CD14-positive monocyte (primary cell): ENCODE results near the gene VPS16. TPM values are rescaled to one million over a fixed set of nuclear protein-coding genes. Genes with fewer than 3 reads are reported as not detected.

Experiments
- DNase-seq, 3 donors: peaks; one replicate each; pipeline ENCODE4 v3.0.0-alpha.2; 2011 to 2022
- H2AFZ ChIP-seq: 2 replicates; pipeline ENCODE4 v1.6.0; 2012; ENCODE audit warnings: mild to moderate bottlenecking, low read depth, low read length, inconsistent platforms; ENCODE audit not compliant: insufficient read depth, poor library complexity, severe bottlenecking
- H3K27ac ChIP-seq, 2 donors: 1 replicate in 1 of 2; 2 replicates in 1 of 2; pipeline ENCODE4 v1.5.1; 2012 to 2013; ENCODE audit warnings: low read length in 2 of 2, control low read depth in 1 of 2, inconsistent platforms in 1 of 2, low read depth in 1 of 2, mild to moderate bottlenecking in 1 of 2
- H3K27me3 ChIP-seq, 2 donors: one replicate each; pipeline versions ENCODE4 v1.6.0 to v1.6.1; 2011 to 2013; ENCODE audit warnings: low read length in 2 of 2; ENCODE audit not compliant: control insufficient read depth in 2 of 2, insufficient read depth in 2 of 2
- H3K36me3 ChIP-seq, 2 donors: replicated peaks in 1 of 2; 1 replicate in 1 of 2; 2 replicates in 1 of 2; pipeline versions ENCODE4 v1.5.1 to v1.6.1; 2012 to 2013; ENCODE audit warnings: low read length in 2 of 2, control low read depth in 1 of 2, inconsistent platforms in 1 of 2, mild to moderate bottlenecking in 1 of 2; ENCODE audit not compliant: insufficient read depth in 2 of 2, control insufficient read depth in 1 of 2
- H3K4me1 ChIP-seq, 2 donors: 1 replicate in 1 of 2; 2 replicates in 1 of 2; pipeline versions ENCODE4 v1.5.1 to v1.6.1; 2012 to 2013; ENCODE audit warnings: low read length in 2 of 2, control low read depth in 1 of 2, inconsistent platforms in 1 of 2, mild to moderate bottlenecking in 1 of 2, moderate library complexity in 1 of 2; ENCODE audit not compliant: insufficient read depth in 2 of 2, control insufficient read depth in 1 of 2
- H3K4me2 ChIP-seq: replicated peaks from 2 replicates; pipeline ENCODE3; 2012; ENCODE audit warnings: low read length, moderate library complexity, mild to moderate bottlenecking; ENCODE audit not compliant: poor library complexity, severe bottlenecking; ENCODE audit errors: extremely low read depth
- H3K4me3 ChIP-seq, 3 experiments: fragments of 200-600 bp in 1 of 3; sonication (generic) in 1 of 3; replicated peaks in 1 of 3; 1 replicate in 2 of 3; 2 replicates in 1 of 3; pipeline ENCODE4 v1.5.1; 2011 to 2013; ENCODE audit warnings: low read length in 3 of 3, mild to moderate bottlenecking in 3 of 3, control low read depth in 2 of 3, low read depth in 2 of 3, inconsistent platforms in 1 of 3, moderate library complexity in 1 of 3
- H3K79me2 ChIP-seq: 2 replicates; pipeline ENCODE4 v1.6.0; 2012; ENCODE audit warnings: mild to moderate bottlenecking, control low read depth, inconsistent platforms, low read length, moderate library complexity; ENCODE audit not compliant: insufficient read depth
- H3K9ac ChIP-seq: 2 replicates; pipeline ENCODE4 v1.6.0; 2017; ENCODE audit warnings: low read length, mild to moderate bottlenecking; ENCODE audit not compliant: insufficient read depth, poor library complexity, severe bottlenecking
- H3K9me3 ChIP-seq, 2 donors: replicated peaks in 1 of 2; 1 replicate in 1 of 2; 2 replicates in 1 of 2; pipeline versions ENCODE4 v1.5.1 to v1.6.1; 2012 to 2013; ENCODE audit warnings: low read length in 2 of 2, control low read depth in 1 of 2; ENCODE audit not compliant: control insufficient read depth in 1 of 2, insufficient read depth in 1 of 2
- H4K20me1 ChIP-seq: 2 replicates; pipeline ENCODE4 v1.6.0; 2012; ENCODE audit warnings: mild to moderate bottlenecking, low read length, control low read depth, moderate library complexity; ENCODE audit not compliant: insufficient read depth
- H3K27ac Mint-ChIP-seq, 7 donors: one replicate each; pipeline ENCODE4 v1.8.0; 2020; ENCODE audit warnings: mild to moderate bottlenecking in 7 of 7, mixed read lengths in 7 of 7, moderate library complexity in 6 of 7, inconsistent platforms in 2 of 7
- H3K27me3 Mint-ChIP-seq, 3 donors: one replicate each; pipeline ENCODE4 v1.8.0; 2021 to 2022; ENCODE audit warnings: low read depth in 3 of 3, mild to moderate bottlenecking in 3 of 3, mixed read lengths in 3 of 3, moderate library complexity in 3 of 3, inconsistent platforms in 1 of 3
- H3K36me3 Mint-ChIP-seq, 2 donors: one replicate each; pipeline ENCODE4 v1.8.0; 2020; ENCODE audit warnings: mixed read lengths in 2 of 2, inconsistent platforms in 1 of 2, mild to moderate bottlenecking in 1 of 2
- H3K4me1 Mint-ChIP-seq: one replicate; pipeline ENCODE4 v1.8.0; 2020; ENCODE audit warnings: mild to moderate bottlenecking, mixed read lengths
- H3K4me3 Mint-ChIP-seq, 2 donors: one replicate each; pipeline ENCODE4 v1.8.0; 2020; ENCODE audit warnings: mild to moderate bottlenecking in 2 of 2, mixed read lengths in 2 of 2, moderate library complexity in 1 of 2
- H3K9me3 Mint-ChIP-seq, 7 donors: one replicate each; pipeline ENCODE4 v1.8.0; 2020 to 2022; ENCODE audit warnings: mixed read lengths in 7 of 7, mild to moderate bottlenecking in 6 of 7, moderate library complexity in 6 of 7, inconsistent platforms in 2 of 7
- WGBS: methylation state at CpG from one replicate; pipeline ENCODE4 v1.1.5; 2013; ENCODE audit warnings: missing lambda C conversion rate; ENCODE audit not compliant: insufficient coverage; 5-methylcytosine and 5-hydroxymethylcytosine counted together
- intact Hi-C, 2 donors: fragments of 100-400 bp; cut with micrococcal nuclease; formaldehyde crosslinking; loops; one replicate each; pipeline versions ENCODE4 v1.15.0 to v1.15.1; 2023
- polyA plus RNA-seq, 3 donors: library from polyadenylated mRNA; depleted of rRNA in 1 of 3; unstranded in 2 of 3; stranded (reverse) in 1 of 3; fragments of 300-500 nt in 2 of 3; fragments of >200 nt in 1 of 3; fragmentation: Illumina TruSeq in 2 of 3; gene quantifications; 1 replicate in 2 of 3; 2 replicates in 1 of 3; pipeline ENCODE4 v1.2.3, GENCODE V29; 2012 to 2021
- TF ChIP-seq, protein P1 (sequence below): fragments of 200-600 bp; IDR thresholded peaks from one replicate; pipeline ENCODE4 v1.8.0; 2022; ENCODE audit warnings: antibody characterized with exemption, mild to moderate bottlenecking

The VPS16 gene
- polyA plus RNA-seq, 3 donors: 33.3 to 87.0 (median 34.5) TPM

DNA sequence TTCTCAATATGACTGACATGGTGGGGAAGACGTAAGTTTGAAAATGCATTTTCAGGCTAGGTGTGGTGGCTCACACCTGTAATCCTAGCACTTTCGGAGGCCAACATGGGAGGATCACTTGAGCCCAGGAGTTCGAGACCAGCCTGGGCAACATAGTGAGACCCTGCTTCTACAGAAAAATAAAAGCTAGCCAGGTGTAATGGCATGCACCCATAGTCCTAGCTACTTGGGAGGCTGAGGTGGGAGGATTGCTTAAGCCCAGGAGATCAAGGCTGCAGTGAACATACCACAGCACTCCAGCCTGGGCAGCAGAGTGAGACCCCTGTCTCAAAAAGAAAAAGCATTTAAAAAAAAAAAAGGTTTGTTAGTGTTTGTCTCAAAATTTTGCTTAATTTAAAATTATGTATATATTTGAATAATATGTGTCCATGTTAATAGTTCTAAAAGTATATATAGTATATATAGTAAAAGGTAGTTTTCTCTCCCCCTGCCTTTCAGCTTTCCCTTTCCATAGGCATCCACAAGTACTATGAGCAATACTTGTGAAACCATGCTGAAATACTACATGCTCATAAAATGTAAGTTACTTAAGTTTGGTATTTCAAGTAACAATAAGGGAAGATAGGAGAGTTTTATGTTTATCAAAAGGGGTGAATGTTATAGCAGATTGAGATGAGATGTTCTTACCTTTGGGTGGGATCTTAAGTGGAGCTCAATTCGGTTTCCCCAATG, 47.8 kb downstream of the VPS16 start:
- Histone ChIP-seq H3K27ac (no peak overlapping the region), H3K4me2 (no peak overlapping the region), H3K27me3 (no peaks in the 10 kb centered on the region), H4K20me1 (peaks cover 95% of the 10 kb centered on the region), H3K36me3 (peaks cover 0 to 9% of the 10 kb centered on the region in 2 donors), H3K79me2 (peaks cover 98% of the 10 kb centered on the region), H2AFZ (no peak overlapping the region), H3K4me3 (no peak overlapping the region), H3K4me1 (peaks cover 0 to 9% of the 10 kb centered on the region in 2 donors), H3K9ac (no peak overlapping the region), H3K9me3 (no peaks in the 10 kb centered on the region)
- H3K27me3 Mint-ChIP-seq: peaks cover 0 to 2% (median 0%) of the 10 kb centered on the region in 3 donors
- H3K4me1 Mint-ChIP-seq: peaks cover 49% of the 10 kb centered on the region
- no peaks in the 10 kb centered on the region for H3K9me3 Mint-ChIP-seq
- TF ChIP-seq, protein P1, sequence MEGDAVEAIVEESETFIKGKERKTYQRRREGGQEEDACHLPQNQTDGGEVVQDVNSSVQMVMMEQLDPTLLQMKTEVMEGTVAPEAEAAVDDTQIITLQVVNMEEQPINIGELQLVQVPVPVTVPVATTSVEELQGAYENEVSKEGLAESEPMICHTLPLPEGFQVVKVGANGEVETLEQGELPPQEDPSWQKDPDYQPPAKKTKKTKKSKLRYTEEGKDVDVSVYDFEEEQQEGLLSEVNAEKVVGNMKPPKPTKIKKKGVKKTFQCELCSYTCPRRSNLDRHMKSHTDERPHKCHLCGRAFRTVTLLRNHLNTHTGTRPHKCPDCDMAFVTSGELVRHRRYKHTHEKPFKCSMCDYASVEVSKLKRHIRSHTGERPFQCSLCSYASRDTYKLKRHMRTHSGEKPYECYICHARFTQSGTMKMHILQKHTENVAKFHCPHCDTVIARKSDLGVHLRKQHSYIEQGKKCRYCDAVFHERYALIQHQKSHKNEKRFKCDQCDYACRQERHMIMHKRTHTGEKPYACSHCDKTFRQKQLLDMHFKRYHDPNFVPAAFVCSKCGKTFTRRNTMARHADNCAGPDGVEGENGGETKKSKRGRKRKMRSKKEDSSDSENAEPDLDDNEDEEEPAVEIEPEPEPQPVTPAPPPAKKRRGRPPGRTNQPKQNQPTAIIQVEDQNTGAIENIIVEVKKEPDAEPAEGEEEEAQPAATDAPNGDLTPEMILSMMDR: no peak
- DNase-seq: no peak
- intact Hi-C loops: no loop called here
- no peak overlapping the region for H3K4me3 Mint-ChIP-seq
- H3K36me3 Mint-ChIP-seq: peaks cover 3 to 7% of the 10 kb centered on the region in 2 donors
- 97% methylated on average over 3 of the region's 4 CpGs for WGBS
- no peak overlapping the region for H3K27ac Mint-ChIP-seq

DNA sequence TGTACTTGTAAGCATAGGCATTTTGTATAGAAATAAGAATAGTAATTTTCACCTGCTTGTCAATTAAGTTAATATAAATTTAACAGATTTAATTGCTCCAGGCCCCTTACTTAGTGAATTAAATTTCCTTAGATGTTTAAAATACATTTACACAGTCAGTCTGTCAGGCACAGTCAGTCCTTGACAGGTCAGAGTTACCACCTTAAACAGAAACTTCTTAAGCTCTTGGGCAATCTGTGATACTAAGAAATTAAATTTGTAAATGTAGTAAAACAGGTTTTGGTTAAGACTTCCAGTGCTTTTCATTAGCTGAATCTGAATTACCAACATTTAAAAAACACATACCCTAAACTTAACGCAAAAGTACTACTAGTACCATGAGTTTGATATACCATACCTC, 48.7 kb downstream of the VPS16 start:
- Histone ChIP-seq H3K27me3 (no peaks in the 10 kb centered on the region), H3K79me2 (peaks cover 94% of the 10 kb centered on the region), H3K36me3 (peaks cover 0 to 9% of the 10 kb centered on the region in 2 donors), H3K27ac (no peak overlapping the region), H2AFZ (no peak overlapping the region), H4K20me1 (peaks cover 92% of the 10 kb centered on the region), H3K9ac (no peak overlapping the region), H3K4me1 (peaks cover 0 to 9% of the 10 kb centered on the region in 2 donors), H3K4me3 (no peak overlapping the region), H3K9me3 (no peaks in the 10 kb centered on the region), H3K4me2 (no peak overlapping the region)
- no CpG with 5 or more reads among the region's 1 CpG for WGBS
- Mint-ChIP-seq H3K36me3 (peaks cover 3 to 7% of the 10 kb centered on the region in 2 donors), H3K9me3 (no peaks in the 10 kb centered on the region), H3K4me1 (peaks cover 43% of the 10 kb centered on the region), H3K4me3 (no peak overlapping the region), H3K27me3 (peaks cover 0 to 2% (median 0%) of the 10 kb centered on the region in 3 donors), H3K27ac (no peak overlapping the region)
- TF ChIP-seq, protein P1: no peak
- DNase-seq: no peak
- intact Hi-C loops: no loop called here
